Measurements from ENCODE around the gene PITPNC1. TPM values are rescaled to one million over a fixed set of nuclear protein-coding genes. Genes with fewer than 3 reads are reported as not detected.

The PITPNC1 gene
- total RNA-seq, 1 donor from 2014 or later: 40.3 TPM

GRCh38 chr17:67458203-67458602, 81.1 kb downstream of the PITPNC1 start:
- no peak for DNase-seq
- Mint-ChIP-seq H3K4me3 (ENCODE audit: unreplicated experiment) (no peak overlapping the region), H3K27ac (ENCODE audit: unreplicated experiment) (no peak overlapping the region), H3K4me1 (ENCODE audit: low read depth, unreplicated experiment) (peaks cover 2% of the 10 kb centered on the region), H3K36me3 (ENCODE audit: unreplicated experiment) (peaks cover 24% of the 10 kb centered on the region), H3K9me3 (ENCODE audit: unreplicated experiment) (peaks cover 4% of the 10 kb centered on the region), H3K27me3 (ENCODE audit: unreplicated experiment) (peaks cover 2% of the 10 kb centered on the region)
- TF ChIP-seq CTCF (IDR thresholded peaks at IDR 0.05; ENCODE audit: partially characterized antibody, unreplicated experiment): no peak

- Mint-ChIP-seq H3K4me1 (ENCODE audit: low read depth, unreplicated experiment) (no peaks in the 10 kb centered on the region), H3K9me3 (ENCODE audit: unreplicated experiment) (peaks cover 4% of the 10 kb centered on the region), H3K27ac (ENCODE audit: unreplicated experiment) (no peak overlapping the region), H3K4me3 (ENCODE audit: unreplicated experiment) (no peak overlapping the region), H3K36me3 (ENCODE audit: unreplicated experiment) (peaks cover 24% of the 10 kb centered on the region), H3K27me3 (ENCODE audit: unreplicated experiment) (peaks cover 4% of the 10 kb centered on the region)
- DNase-seq: no peak
- no peak for TF ChIP-seq CTCF (IDR thresholded peaks at IDR 0.05; ENCODE audit: partially characterized antibody, unreplicated experiment)
Measured at GRCh38 chr17:67459985-67460384, 82.9 kb downstream of the PITPNC1 start.

GRCh38 chr17:67461228-67461780, 84.2 kb downstream of the PITPNC1 start:
- Mint-ChIP-seq H3K9me3 (ENCODE audit: unreplicated experiment) (peaks cover 6% of the 10 kb centered on the region), H3K27me3 (ENCODE audit: unreplicated experiment) (peaks cover 4% of the 10 kb centered on the region), H3K36me3 (ENCODE audit: unreplicated experiment) (peaks cover 24% of the 10 kb centered on the region), H3K27ac (ENCODE audit: unreplicated experiment) (no peak overlapping the region), H3K4me3 (ENCODE audit: unreplicated experiment) (no peak overlapping the region), H3K4me1 (ENCODE audit: low read depth, unreplicated experiment) (peaks cover 2% of the 10 kb centered on the region)
- DNase-seq: no peak
- no peak for TF ChIP-seq CTCF (IDR thresholded peaks at IDR 0.05; ENCODE audit: partially characterized antibody, unreplicated experiment)

- no peak overlapping the region for H3K27ac Mint-ChIP-seq (ENCODE audit: unreplicated experiment)
- peaks cover 6% of the 10 kb centered on the region for H3K9me3 Mint-ChIP-seq (ENCODE audit: unreplicated experiment)
- no peak for TF ChIP-seq CTCF (IDR thresholded peaks at IDR 0.05; ENCODE audit: partially characterized antibody, unreplicated experiment)
- H3K27me3 Mint-ChIP-seq (ENCODE audit: unreplicated experiment): peaks cover 4% of the 10 kb centered on the region
- peaks cover 24% of the 10 kb centered on the region for H3K36me3 Mint-ChIP-seq (ENCODE audit: unreplicated experiment)
- no peak overlapping the region for H3K4me3 Mint-ChIP-seq (ENCODE audit: unreplicated experiment)
- H3K4me1 Mint-ChIP-seq (ENCODE audit: low read depth, unreplicated experiment): peaks cover 7% of the 10 kb centered on the region
- DNase-seq: no peak
Measured at GRCh38 chr17:67461876-67462275, 84.8 kb downstream of the PITPNC1 start.

GRCh38 chr17:67466251-67466796, 89.2 kb downstream of the PITPNC1 start:
- peaks cover 2% of the 10 kb centered on the region for H3K36me3 Mint-ChIP-seq (ENCODE audit: unreplicated experiment)
- H3K9me3 Mint-ChIP-seq (ENCODE audit: unreplicated experiment): peaks cover 5% of the 10 kb centered on the region
- peaks cover 1% of the 10 kb centered on the region for H3K27me3 Mint-ChIP-seq (ENCODE audit: unreplicated experiment)
- no peak overlapping the region for H3K4me3 Mint-ChIP-seq (ENCODE audit: unreplicated experiment)
- TF ChIP-seq CTCF (IDR thresholded peaks at IDR 0.05; ENCODE audit: partially characterized antibody, unreplicated experiment): no peak
- peaks cover 23% of the 10 kb centered on the region for H3K4me1 Mint-ChIP-seq (ENCODE audit: low read depth, unreplicated experiment)
- H3K27ac Mint-ChIP-seq (ENCODE audit: unreplicated experiment): no peak overlapping the region
- no peak for DNase-seq
